Fibroblast of lung (primary cell): ENCODE measurements around the gene GDPD4.

ENCODE experiments used
- EZH2 ChIP-seq: IDR thresholded peaks from 2 replicates; pipeline ENCODE4 v1.5.1; 2012; ENCODE audit warnings: low read length, control low read depth, mild to moderate bottlenecking; ENCODE audit errors: missing control alignments
- TF ChIP-seq, protein P1 (sequence below), 2 donors: IDR thresholded peaks in 1 of 2; conservative IDR thresholded peaks in 1 of 2; 1 replicate in 1 of 2; 2 replicates in 1 of 2; pipeline ENCODE4 v1.5.1; 2011 to 2012; ENCODE audit warnings: low read length in 2 of 2, control low read depth in 1 of 2, inconsistent platforms in 1 of 2, low read depth in 1 of 2, mild to moderate bottlenecking in 1 of 2

DNA sequence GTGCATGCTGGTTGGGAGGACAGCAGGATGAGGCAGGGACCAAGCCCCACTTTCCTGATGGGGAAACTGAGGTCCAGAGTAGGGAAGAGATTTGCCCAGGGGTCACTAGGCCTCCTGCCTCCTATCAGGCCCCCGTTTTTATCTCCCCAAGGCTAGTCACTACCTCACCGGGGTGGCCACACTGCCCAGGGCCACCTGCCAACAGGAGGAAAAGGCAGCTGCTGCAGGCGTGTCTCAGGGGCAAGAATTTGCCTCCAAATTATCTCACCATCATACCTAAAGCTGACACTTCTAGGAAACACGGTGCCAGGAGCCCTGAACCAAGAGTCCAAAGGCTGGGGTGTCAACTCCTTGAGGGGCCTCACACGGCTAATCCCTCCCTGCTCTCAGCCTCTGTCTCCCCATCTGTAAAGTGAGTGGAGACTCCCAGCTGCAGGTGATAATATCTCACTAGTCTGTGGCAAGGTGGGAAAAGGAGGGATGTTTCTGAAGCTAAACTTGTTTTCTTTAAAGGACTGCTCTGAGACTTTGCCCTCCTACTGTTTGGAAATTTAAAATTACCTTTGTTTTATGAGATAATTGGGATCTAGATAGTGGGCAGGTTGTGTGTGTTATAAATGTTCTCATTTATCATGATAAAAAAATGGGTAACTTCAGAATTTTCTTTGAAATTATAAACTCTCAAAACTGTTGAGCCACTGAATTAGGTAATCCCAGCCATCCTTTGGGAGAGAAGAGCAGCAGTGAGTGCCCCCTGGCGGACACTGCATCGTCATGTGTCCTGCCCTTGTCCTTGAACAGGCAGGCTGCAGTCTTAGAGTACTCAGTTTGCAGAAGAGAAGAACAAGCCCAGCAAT lies 113.5 kb downstream of the GDPD4 start:
- no peak for TF ChIP-seq EZH2
- TF ChIP-seq, protein P1, sequence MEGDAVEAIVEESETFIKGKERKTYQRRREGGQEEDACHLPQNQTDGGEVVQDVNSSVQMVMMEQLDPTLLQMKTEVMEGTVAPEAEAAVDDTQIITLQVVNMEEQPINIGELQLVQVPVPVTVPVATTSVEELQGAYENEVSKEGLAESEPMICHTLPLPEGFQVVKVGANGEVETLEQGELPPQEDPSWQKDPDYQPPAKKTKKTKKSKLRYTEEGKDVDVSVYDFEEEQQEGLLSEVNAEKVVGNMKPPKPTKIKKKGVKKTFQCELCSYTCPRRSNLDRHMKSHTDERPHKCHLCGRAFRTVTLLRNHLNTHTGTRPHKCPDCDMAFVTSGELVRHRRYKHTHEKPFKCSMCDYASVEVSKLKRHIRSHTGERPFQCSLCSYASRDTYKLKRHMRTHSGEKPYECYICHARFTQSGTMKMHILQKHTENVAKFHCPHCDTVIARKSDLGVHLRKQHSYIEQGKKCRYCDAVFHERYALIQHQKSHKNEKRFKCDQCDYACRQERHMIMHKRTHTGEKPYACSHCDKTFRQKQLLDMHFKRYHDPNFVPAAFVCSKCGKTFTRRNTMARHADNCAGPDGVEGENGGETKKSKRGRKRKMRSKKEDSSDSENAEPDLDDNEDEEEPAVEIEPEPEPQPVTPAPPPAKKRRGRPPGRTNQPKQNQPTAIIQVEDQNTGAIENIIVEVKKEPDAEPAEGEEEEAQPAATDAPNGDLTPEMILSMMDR (conservative IDR thresholded peaks at IDR 0.05 in 1 of 2, IDR thresholded peaks at IDR 0.05 in 1 of 2; ENCODE audit: low read depth in 1 of 2, low read length in 2 of 2): peak; percentile 92 to 95
